ENCODE data around the gene ASRGL1.

ASRGL1 gene

GRCh38 chr11:62400281-62400680, 63.0 kb downstream of the ASRGL1 start:
- no peak overlapping the region for H3K4me3 ChIP-seq (ENCODE audit: control insufficient read depth, low read depth, low read length)
- TF ChIP-seq CTCF (conservative IDR thresholded peaks at IDR 0.05; ENCODE audit: control insufficient read depth, insufficient read depth, low read depth, low read length) = no peak
- DNase-seq (ENCODE audit: low read depth) = no peak

- no peak for TF ChIP-seq CTCF (conservative IDR thresholded peaks at IDR 0.05; ENCODE audit: control insufficient read depth, insufficient read depth, low read depth, low read length)
- DNase-seq (ENCODE audit: low read depth) = peak; percentile 88
These were observed 63.5 kb downstream of the ASRGL1 start for GRCh38 chr11:62400760-62401159.

GRCh38 chr11:62401356-62401755, 64.1 kb downstream of the ASRGL1 start:
- no peak overlapping the region for H3K4me3 ChIP-seq (ENCODE audit: control insufficient read depth, low read depth, low read length)
- DNase-seq (ENCODE audit: low read depth) = no peak
- no peak for TF ChIP-seq CTCF (conservative IDR thresholded peaks at IDR 0.05; ENCODE audit: control insufficient read depth, insufficient read depth, low read depth, low read length)

More at GRCh38 chr11:62400760-62401159, 63.5 kb downstream of the ASRGL1 start:
- no peak overlapping the region for H3K4me3 ChIP-seq (ENCODE audit: control insufficient read depth, low read depth, low read length)

GRCh38 chr11:62401811-62402210, 64.6 kb downstream of the ASRGL1 start:
- no peak overlapping the region for H3K4me3 ChIP-seq (ENCODE audit: control insufficient read depth, low read depth, low read length)
- DNase-seq (ENCODE audit: low read depth) = no peak
- no peak for TF ChIP-seq CTCF (conservative IDR thresholded peaks at IDR 0.05; ENCODE audit: control insufficient read depth, insufficient read depth, low read depth, low read length)

GRCh38 chr11:62402226-62402959, 65.1 kb downstream of the ASRGL1 start:
- TF ChIP-seq CTCF (conservative IDR thresholded peaks at IDR 0.05; ENCODE audit: control insufficient read depth, insufficient read depth, low read depth, low read length) = no peak
- DNase-seq (ENCODE audit: low read depth) = peak; percentile 24
- H3K4me3 ChIP-seq (ENCODE audit: control insufficient read depth, low read depth, low read length) = no peak overlapping the region

GRCh38 chr11:62402960-62403730, 65.9 kb downstream of the ASRGL1 start:
- no peak for TF ChIP-seq CTCF (conservative IDR thresholded peaks at IDR 0.05; ENCODE audit: control insufficient read depth, insufficient read depth, low read depth, low read length)
- no peak for DNase-seq (ENCODE audit: low read depth)
- H3K4me3 ChIP-seq (ENCODE audit: control insufficient read depth, low read depth, low read length) = no peak overlapping the region
